ENCODE results near the gene TK2.
"Not testable (repeated sequence)": the region's sequence is repeated elsewhere in the genome, so short reads cannot be mapped to it uniquely, and the experiment has no call there.

The TK2 gene

GRCh38 chr16:66503030-66503429, 46.9 kb downstream of the TK2 start:
- no peak for DNase-seq (ENCODE audit: low read depth)

GRCh38 chr16:66502020-66502913, 47.7 kb downstream of the TK2 start:
- no peak for DNase-seq (ENCODE audit: low read depth)

- not testable (repeated sequence) for DNase-seq (ENCODE audit: low read depth)
Observed at GRCh38 chr16:66501563-66501962, 48.4 kb downstream of the TK2 start.

GRCh38 chr16:66497921-66498320, 52.0 kb downstream of the TK2 start:
- DNase-seq (ENCODE audit: low read depth) = not testable (repeated sequence)

GRCh38 chr16:66496226-66496625, 53.7 kb downstream of the TK2 start:
- not testable (repeated sequence) for DNase-seq (ENCODE audit: low read depth)

GRCh38 chr16:66495440-66495839, 54.5 kb downstream of the TK2 start:
- DNase-seq (ENCODE audit: low read depth) = no peak

GRCh38 chr16:66494916-66495315, 55.0 kb downstream of the TK2 start:
- no peak for DNase-seq (ENCODE audit: low read depth)

DNA sequence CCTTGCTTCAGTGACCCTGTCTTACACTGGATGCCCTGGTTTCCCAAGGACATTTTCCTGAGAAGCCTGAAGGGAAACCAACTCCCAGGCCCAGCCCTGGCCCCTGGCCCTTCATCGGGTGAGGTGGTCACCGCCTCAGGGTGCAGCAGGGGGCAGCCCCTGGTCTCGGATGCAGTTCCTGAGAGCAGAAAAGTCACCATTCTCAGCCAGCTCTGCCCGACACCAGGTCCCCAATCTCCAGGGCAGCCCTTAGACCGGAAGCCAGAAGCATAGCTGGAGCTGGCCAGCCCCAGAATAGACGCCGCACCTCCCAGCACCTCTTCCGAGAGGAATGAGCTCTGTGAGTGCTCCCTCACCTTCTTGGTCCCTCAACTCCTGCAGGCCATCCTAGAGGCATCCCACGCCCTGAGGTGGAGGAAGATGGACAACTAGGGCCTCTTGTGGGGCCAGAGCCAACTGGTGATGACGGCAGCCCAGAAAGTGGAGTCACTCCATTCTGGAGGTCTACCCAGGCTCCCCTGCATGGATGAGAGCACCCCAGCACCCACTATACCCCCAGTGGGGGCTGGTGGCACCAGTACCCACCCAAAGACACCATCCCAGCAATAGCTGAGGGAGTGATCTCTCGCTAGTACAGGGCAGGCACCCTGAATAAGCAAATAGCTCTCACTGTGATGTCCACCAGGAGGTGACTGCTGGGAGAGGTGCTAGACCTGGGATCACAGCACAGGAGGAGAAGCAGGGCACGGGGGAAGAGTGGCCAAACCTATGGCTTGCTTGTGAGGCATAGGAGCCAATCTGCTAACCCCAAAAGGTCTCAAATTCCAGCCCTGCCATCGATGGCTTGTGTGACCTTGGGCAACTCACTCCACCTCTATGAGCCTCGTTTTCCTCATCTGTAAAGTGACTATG, 56.2 kb downstream of the TK2 start:
- no peak for DNase-seq (ENCODE audit: low read depth)

DNA sequence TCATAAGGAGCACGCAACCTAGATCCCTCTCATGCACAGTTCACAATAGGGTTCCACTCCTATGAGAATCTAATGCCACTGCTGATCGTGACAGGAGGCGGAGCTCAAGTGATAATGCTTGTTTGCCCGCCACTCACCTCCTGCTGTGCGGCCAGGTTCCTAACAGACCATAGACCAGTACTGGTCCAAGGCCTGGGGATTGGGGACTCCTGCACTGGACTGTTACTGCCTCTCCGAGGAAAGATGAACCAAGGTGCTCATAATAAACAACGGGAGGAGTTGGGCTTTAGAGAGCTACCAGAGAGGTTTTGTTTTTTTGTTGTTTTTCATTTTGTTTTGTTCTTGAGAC, 58.2 kb downstream of the TK2 start:
- no peak for DNase-seq (ENCODE audit: low read depth)

GRCh38 chr16:66490774-66491715, 58.9 kb downstream of the TK2 start:
- DNase-seq (ENCODE audit: low read depth) = no peak

DNA sequence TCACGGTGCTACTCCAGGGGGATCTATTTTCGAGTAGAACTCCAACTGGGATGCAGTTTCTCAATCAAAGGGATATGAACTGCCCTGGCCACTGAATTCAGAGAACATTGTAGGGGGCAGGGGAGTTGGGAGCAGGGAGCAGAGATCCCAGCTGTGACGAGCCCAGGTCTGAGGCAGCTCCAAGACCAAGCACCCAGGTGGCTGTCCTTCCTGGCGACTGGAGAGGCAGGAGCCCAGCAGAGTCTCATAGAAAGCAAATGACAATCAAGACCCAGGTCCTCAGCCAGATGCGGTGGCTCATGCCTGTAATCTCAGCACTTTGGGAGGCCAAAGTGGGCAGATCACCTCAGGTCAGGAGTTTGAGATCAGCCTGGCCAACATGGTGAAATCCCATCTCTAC, 60.1 kb downstream of the TK2 start:
- DNase-seq (ENCODE audit: low read depth) = no peak

DNA sequence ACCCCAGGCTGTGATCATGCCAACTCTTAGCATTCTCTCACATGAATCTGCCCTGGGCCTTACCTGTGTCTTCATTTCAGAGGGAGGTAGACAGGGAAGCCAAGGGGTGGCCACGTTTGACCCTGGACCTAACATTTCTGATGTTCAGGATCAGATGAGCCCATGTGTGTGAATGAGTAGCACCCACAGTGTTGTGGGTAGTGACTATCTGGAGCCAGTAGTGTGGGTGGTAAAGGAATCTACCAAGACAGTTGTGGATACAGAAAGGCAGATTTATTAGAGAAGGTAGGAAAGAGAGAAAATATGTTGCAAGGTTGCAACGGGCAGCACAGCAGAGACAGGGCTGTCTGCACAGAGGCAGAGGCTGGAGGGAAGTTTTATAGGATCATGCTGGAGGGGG, 60.5 kb downstream of the TK2 start:
- DNase-seq (ENCODE audit: low read depth) = no peak

- DNase-seq (ENCODE audit: low read depth) = no peak
Observed at GRCh38 chr16:66488505-66488904, 61.4 kb downstream of the TK2 start.

DNA sequence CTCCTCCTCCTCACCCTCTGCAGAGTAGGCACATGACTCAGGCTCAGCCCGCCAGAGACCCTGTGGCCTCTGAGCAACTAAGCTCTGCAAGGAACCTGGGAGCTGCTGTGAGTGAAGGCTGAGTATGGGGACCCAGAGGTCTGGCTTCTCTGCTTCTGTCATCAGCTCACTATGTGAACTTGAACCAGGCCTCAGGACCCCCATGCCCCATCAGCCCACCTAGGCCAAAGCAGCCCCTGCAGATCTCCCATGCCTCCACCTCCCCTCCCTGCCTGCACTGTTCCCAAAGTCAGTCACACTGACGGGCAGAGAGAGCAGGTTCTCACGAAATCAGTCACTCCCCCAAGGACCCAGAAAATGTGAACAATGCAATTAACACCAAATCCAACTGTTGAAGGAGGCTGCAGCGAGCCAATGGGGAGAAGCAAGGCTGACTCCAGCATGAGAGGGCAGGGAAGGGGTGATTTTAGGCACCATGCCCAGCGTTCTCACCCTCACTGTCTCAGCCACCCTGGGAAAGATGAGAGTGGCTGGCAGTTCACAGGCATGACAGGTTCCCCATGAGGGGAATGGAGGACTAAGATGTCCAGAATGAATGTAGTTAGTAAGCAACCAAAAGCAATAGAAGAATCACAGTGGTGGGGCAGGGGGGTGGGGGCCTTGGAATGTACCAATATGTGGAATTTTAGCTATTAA, 62.2 kb downstream of the TK2 start:
- no peak for DNase-seq (ENCODE audit: low read depth)

DNA sequence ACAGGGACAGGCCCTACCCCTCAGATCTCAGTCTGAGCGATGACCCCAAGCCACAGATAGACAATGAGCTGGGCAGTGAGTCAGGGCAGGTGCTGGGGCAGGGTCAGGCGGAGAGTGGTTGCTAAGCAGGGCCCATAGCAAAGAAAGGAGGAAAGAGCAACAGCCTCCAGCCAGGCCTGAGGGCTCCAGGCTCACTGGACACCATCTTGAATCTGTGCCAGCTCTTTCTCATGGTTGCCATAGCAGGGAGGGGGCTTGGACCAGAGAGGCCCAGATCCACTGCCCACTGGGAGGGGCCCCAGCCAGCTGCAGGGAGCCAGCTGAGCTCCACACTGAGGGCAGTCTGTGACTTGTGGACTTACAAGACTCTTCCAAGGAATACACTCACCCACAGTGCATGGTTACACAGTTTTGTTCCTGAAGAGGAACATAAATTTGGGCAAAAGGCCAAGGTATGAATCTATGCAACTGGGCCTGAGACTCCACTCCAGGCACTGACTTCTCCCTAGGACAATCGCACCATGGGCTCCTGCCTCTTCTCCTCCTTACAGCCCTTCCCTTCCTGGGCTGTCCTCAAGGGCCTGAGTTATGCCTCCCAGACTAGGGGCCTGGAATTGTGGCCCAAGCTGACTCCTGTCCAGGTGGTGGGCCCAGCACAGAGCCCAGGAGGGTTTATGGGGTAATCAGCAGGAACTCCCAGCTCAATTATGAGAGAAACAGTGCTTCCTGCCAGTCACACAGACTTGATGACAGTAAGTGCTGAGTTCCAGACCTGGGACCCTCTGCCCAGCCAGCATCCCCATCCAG, 62.9 kb downstream of the TK2 start:
- no peak for DNase-seq (ENCODE audit: low read depth)

DNA sequence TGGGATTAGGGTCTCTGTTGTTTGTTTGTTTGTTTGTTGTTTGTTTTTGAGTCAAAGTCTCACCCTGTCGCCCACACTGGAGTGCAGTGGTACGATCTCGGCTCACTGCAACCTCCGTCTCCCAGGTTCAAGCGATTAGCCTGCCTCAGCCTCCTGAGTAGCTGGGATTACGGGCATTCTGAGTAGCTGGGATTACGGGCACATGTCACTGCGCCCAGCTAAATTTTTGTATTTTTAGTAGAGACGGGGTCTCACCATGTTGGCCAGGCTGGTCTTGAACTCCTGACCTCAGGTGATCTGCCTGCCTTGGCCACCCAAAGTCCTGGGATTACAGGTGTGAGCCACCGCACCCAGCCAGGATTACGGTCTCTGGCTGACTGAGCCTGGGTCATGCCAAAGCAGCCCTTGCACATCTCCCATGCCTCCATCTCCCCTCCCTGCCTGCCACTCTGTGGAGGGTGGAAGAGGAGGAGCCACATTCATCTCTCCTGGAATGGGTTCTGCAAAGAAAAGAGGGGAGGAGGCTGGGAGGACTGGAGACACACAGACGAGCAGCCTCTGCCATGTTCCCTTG, 63.6 kb downstream of the TK2 start:
- no peak for DNase-seq (ENCODE audit: low read depth)

DNA sequence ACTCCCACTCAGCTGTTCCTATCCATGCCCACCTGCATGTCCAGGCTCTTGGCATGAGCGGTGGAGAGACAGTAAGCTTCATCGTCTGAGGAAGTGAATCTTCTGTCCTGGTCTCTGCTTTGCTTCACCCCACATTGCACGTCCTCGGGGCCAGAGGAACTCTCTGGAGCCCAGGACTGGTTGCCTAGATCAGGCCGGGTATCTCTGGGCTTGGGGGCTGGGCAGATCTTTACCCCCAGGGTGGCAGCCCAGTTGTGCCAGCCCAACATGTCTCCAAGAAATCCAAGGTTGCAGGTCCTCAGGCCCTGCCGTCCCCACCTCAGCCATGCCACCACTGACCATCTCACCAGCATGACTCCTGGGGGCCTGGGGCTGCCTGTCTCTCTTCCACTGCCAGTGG, 64.5 kb downstream of the TK2 start:
- no peak for DNase-seq (ENCODE audit: low read depth)

DNA sequence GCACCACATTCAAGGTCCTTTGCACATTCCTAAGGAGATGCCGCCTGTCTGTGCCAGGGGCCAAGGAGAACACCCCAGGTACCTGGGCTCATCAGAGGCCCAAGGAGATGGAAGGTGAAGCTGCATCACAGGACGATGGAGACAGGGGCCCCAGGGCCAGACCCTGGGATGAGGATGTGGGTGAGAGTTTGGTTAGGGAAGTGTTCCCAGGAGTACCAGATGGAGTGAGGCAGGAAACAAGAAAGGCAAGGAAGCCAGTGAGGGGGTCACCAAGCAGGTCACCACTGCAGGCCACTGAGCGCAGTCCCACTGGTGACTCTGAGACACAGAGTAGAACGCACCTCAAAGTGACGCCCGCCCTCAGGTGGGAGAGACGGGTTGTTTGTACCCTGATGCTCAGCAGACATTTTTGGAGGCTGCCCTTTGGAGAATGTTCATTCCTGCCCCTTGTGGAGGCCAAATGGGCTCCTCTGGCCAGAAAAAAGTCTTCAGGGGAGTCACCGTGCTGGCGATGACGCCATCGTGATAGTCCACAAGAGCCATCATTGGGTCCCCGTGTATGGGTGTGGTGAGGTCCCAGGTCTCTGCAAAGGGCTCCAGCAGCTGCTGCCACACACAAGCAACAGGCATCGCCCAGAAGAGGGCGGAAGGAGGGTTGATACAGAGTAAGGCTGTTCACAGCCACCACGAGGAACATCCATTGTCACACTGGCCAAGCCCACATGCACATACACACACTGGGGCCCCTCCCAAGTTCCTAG, 65.3 kb downstream of the TK2 start:
- no peak for DNase-seq (ENCODE audit: low read depth)

DNA sequence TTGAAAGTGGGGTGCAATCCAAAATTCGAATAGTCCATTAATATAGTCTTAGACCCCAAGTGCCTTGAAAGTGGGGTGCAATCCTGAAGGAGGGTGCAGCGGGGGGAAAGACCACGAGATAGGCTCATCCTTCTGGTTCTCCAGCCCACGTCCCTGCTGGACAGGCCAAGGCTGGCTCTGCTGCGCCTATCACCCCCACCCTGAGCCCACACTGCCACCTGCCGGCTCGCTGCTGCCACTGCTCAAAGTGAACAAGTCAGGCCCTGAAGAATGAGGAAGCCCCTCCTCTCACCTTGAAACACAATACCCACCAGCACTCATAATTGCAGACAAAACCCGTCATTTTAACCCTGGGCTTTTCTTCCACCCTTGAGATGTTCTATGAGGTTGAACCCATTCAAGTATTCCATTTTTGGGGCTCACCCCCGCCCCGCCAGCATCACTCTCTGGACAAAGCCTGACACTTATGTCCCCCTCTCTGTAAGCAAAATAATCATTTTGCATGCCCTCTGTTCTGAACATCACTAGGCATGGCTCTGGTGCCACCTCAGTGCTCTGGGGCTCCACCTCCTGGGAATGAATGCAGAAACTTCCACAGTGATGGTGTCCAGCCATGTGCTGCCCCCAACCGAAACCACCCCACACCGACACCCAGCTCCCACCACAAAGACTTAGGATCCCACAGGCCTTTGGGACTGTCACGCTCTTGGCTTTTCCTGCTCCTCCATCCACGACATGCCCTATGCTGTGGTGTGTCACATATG, 66.1 kb downstream of the TK2 start:
- peak; percentile 73 for DNase-seq (ENCODE audit: low read depth)
